Epidermal melanocyte (primary cell): ENCODE measurements around the gene MAD2L2.

Source experiments
- DNase-seq: peaks from one replicate; pipeline ENCODE4 v3.0.0; 2011; ENCODE audit warnings: low spot score; ENCODE audit not compliant: insufficient read length

The MAD2L2 gene

GRCh38 chr1:11682799-11683198 lies 1.9 kb upstream of the MAD2L2 start:
- no peak for DNase-seq

- no peak for DNase-seq
These were observed 1.4 kb upstream of the MAD2L2 start for GRCh38 chr1:11682287-11682771.

GRCh38 chr1:11680270-11681070 lies 478 bp downstream of the MAD2L2 start:
- peak; percentile 43 for DNase-seq

- DNase-seq, result no peak
These were observed 2.5 kb downstream of the MAD2L2 start for GRCh38 chr1:11678442-11678841.

- DNase-seq, result no peak
These were observed 4.4 kb downstream of the MAD2L2 start for GRCh38 chr1:11676386-11677103.

- DNase-seq, result no peak
These were observed 5.6 kb downstream of the MAD2L2 start for GRCh38 chr1:11675325-11675724.

- no peak for DNase-seq
These were observed 6.5 kb downstream of the MAD2L2 start for GRCh38 chr1:11674488-11674887.

GRCh38 chr1:11673089-11673769 lies 7.7 kb downstream of the MAD2L2 start:
- DNase-seq, result no peak

- DNase-seq, result no peak
These were observed 9.2 kb downstream of the MAD2L2 start for GRCh38 chr1:11671544-11672286.

- DNase-seq, result no peak
These were observed 9.8 kb downstream of the MAD2L2 start for GRCh38 chr1:11671205-11671543.

- DNase-seq, result no peak
These were observed 10.2 kb downstream of the MAD2L2 start for GRCh38 chr1:11670747-11671146.

- no peak for DNase-seq
These were observed 12.4 kb downstream of the MAD2L2 start for GRCh38 chr1:11668516-11668915.

- no peak for DNase-seq
These were observed 16.4 kb downstream of the MAD2L2 start for GRCh38 chr1:11664336-11665065.

- DNase-seq, result no peak
These were observed 19.8 kb downstream of the MAD2L2 start for GRCh38 chr1:11661103-11661502.

- no peak for DNase-seq
These were observed 21.2 kb downstream of the MAD2L2 start for GRCh38 chr1:11659748-11660147.

- no peak for DNase-seq
These were observed 22.4 kb downstream of the MAD2L2 start for GRCh38 chr1:11658542-11658941.

GRCh38 chr1:11657654-11658053 lies 23.3 kb downstream of the MAD2L2 start:
- no peak for DNase-seq

- no peak for DNase-seq
These were observed 25.8 kb downstream of the MAD2L2 start for GRCh38 chr1:11654939-11655808.

GRCh38 chr1:11654137-11654938 lies 26.6 kb downstream of the MAD2L2 start, which contains the start of the genes FBXO2 and FBXO44:
TSS of gene FBXO2 (minus strand) at chr1:11654429. CDS start at chr1:11654340, 89 bp downstream.
TSS of gene FBXO44 (plus strand) at chr1:11654877. CDS start at chr1:11655836, 959 bp downstream.
- peak; percentile 59 for DNase-seq
